ENCODE results near the gene UGT2B7. TPM values are rescaled to one million over a fixed set of nuclear protein-coding genes. Genes with fewer than 3 reads are reported as not detected.

UGT2B7 gene
- total RNA-seq, 1 experiment from 2014 or later, result not detected

DNA sequence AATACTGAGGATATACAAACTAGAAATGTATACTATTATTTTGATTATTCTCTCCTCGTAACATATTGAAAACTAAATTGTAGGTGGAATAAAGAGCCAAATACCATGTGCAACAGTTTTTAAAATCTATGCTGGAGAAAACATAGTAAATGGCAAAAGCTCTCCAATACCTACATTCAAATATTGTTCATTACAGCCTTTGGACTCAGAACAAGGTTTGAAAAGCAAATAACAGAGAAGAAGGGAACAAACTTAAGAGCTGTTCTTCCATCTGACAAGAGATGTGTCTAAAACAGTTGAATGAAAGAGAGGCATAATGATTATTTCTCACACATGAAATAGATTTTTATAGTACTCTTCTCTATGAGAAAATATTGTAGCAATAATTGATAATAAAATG, 25.0 kb upstream of the UGT2B7 start:
- Histone ChIP-seq H4K20me1 (ENCODE audit: insufficient read depth, low read depth, low read length) (no peaks in the 10 kb centered on the region), H3K27ac (ENCODE audit: low read length) (no peak overlapping the region), H3K9me3 (ENCODE audit: low read length) (no peaks in the 10 kb centered on the region; the same call in 1 of the 2 replicates), H3K4me1 (ENCODE audit: low read length) (no peaks in the 10 kb centered on the region), H3K79me2 (ENCODE audit: low read length) (no peaks in the 10 kb centered on the region), H3K4me3 (ENCODE audit: low read length) (no peak overlapping the region), H3K9me2 (replicated peaks; ENCODE audit: insufficient read depth, low read length) (no peaks in the 10 kb centered on the region), H2AFZ (ENCODE audit: low read length) (no peak overlapping the region), H3K27me3 (ENCODE audit: low read length) (no peaks in the 10 kb centered on the region), H3K9ac (ENCODE audit: low read length) (no peak overlapping the region), H3K4me2 (ENCODE audit: low read depth, low read length, poor library complexity, severe bottlenecking) (no peak overlapping the region), H3K36me3 (ENCODE audit: insufficient read depth, low read length) (no peaks in the 10 kb centered on the region)
- DNase-seq, result no peak

DNA sequence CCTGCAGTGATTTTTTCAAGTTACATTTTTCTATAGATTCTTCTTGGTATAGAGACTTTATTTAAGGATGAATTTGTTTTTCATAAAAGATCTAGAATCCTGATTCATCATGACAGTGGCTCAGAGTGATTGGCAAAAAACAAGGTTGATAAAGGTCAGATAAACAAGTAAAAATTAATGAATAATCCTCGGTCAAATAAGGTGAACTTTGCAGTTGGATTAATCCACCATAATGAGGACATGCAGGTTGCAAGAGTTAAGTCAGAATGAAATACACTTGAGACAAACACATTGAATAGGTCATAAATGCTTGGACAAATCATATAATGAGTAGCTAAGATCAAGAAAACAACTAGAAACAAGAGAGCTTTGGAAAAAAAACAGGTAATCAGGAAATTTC, 22.9 kb upstream of the UGT2B7 start:
- no peak overlapping the region for H3K4me3 ChIP-seq (ENCODE audit: low read length)
- no peaks in the 10 kb centered on the region for H3K9me2 ChIP-seq (replicated peaks; ENCODE audit: insufficient read depth, low read length)
- H3K79me2 ChIP-seq (ENCODE audit: low read length), result no peaks in the 10 kb centered on the region
- DNase-seq, result no peak
- no peak overlapping the region for H2AFZ ChIP-seq (ENCODE audit: low read length)
- H4K20me1 ChIP-seq (ENCODE audit: insufficient read depth, low read depth, low read length), result no peaks in the 10 kb centered on the region
- H3K9me3 ChIP-seq (ENCODE audit: low read length), result no peaks in the 10 kb centered on the region
- H3K27ac ChIP-seq (ENCODE audit: low read length), result no peak overlapping the region
- no peaks in the 10 kb centered on the region for H3K4me1 ChIP-seq (ENCODE audit: low read length)
- no peak overlapping the region for H3K9ac ChIP-seq (ENCODE audit: low read length)
- no peak overlapping the region for H3K4me2 ChIP-seq (ENCODE audit: low read depth, low read length, poor library complexity, severe bottlenecking)
- H3K36me3 ChIP-seq (ENCODE audit: insufficient read depth, low read length), result no peaks in the 10 kb centered on the region
- no peaks in the 10 kb centered on the region for H3K27me3 ChIP-seq (ENCODE audit: low read length)

DNA sequence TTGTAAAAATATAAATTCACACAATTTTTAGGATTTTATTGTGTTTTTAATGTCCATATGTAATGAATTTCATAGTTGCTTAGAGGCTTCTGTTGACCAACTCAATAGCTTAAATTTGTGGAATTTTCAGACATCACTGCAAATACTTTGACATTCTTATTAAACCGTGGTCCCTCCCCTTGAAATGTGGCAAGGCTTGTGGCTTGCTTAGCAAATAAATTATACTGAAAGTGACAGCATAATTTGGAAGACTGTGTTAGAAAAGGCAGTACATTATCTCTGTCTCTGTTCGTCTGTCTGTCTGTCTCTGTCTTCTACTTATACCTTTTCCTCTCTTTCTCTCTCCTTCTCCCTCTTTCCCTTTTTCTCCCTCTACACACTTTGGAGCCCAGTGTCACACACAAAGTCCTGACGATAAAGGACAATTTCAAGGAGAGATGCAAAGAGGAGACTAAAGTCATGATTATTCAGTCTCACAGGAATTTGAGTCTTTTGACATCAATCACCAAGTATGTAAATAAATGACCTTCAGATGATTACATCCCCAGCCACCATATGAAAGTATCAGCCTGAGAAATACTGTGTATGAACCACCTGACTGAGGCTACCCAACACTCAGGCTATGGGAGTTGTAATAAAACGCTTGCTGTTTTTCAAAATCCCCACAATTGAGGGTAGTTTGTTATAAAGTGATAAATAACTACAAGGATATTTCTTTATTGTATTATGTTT, 21.0 kb upstream of the UGT2B7 start:
- no peak overlapping the region for H2AFZ ChIP-seq (ENCODE audit: low read length)
- no peak for DNase-seq
- no peaks in the 10 kb centered on the region for H3K9me2 ChIP-seq (replicated peaks; ENCODE audit: insufficient read depth, low read length)
- H3K4me3 ChIP-seq (ENCODE audit: low read length), result no peak overlapping the region
- H3K79me2 ChIP-seq (ENCODE audit: low read length), result no peaks in the 10 kb centered on the region
- no peaks in the 10 kb centered on the region for H4K20me1 ChIP-seq (ENCODE audit: insufficient read depth, low read depth, low read length)
- no peak overlapping the region for H3K4me2 ChIP-seq (ENCODE audit: low read depth, low read length, poor library complexity, severe bottlenecking)
- H3K9me3 ChIP-seq (ENCODE audit: low read length), result no peaks in the 10 kb centered on the region; the same call in 1 of the 2 replicates
- H3K27ac ChIP-seq (ENCODE audit: low read length), result no peak overlapping the region
- H3K9ac ChIP-seq (ENCODE audit: low read length), result no peak overlapping the region
- H3K27me3 ChIP-seq (ENCODE audit: low read length), result no peaks in the 10 kb centered on the region
- no peaks in the 10 kb centered on the region for H3K36me3 ChIP-seq (ENCODE audit: insufficient read depth, low read length)
- no peaks in the 10 kb centered on the region for H3K4me1 ChIP-seq (ENCODE audit: low read length)

DNA sequence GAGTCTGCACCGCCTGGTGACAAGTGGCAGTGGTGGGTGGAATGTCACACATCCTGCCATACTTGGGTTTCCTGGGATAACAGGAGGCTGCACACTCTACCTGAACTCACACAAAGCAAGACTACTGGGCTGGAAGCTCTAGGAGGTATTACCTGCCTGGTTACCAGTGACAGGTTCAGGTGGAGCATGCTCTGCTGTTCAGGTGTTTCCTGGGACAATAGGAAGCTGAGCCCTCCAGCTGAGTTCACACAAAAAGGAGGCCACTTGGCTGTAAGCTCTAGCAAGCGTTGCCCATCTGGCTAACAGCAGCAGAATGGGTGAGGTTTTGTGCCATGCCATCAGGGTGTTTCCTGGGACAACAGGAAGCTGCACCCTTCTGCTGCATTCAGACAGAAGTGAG, 17.4 kb upstream of the UGT2B7 start:
- no peaks in the 10 kb centered on the region for H3K36me3 ChIP-seq (ENCODE audit: insufficient read depth, low read length)
- no peaks in the 10 kb centered on the region for H3K79me2 ChIP-seq (ENCODE audit: low read length)

DNA sequence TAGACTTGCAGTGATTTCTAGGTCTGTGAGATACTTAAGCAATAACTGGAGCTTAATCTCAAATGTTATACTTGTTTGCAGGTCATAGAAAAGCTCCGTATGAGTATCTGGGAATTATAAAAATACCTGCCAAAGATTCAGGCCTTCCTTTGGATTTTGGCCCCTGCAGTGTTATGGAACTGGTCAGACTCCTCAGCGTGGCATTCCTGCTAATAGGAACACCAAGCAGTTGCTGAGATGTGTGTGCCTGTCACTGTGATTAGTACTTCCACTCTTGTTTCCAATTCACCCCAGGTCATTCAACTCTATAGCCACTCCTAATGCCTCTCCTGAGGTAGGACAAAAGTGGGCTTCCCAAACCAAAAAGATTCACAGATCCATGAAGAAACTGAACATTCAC, 7.8 kb upstream of the UGT2B7 start:
- Histone ChIP-seq H3K27ac (ENCODE audit: low read length) (no peak overlapping the region), H3K36me3 (ENCODE audit: insufficient read depth, low read length) (no peaks in the 10 kb centered on the region), H3K4me2 (ENCODE audit: low read depth, low read length, poor library complexity, severe bottlenecking) (no peak overlapping the region), H4K20me1 (ENCODE audit: insufficient read depth, low read depth, low read length) (no peaks in the 10 kb centered on the region), H2AFZ (ENCODE audit: low read length) (no peak overlapping the region), H3K9ac (ENCODE audit: low read length) (no peak overlapping the region), H3K79me2 (ENCODE audit: low read length) (no peaks in the 10 kb centered on the region), H3K4me3 (ENCODE audit: low read length) (no peak overlapping the region), H3K27me3 (ENCODE audit: low read length) (no peaks in the 10 kb centered on the region), H3K9me3 (ENCODE audit: low read length) (peaks cover 8% of the 10 kb centered on the region), H3K9me2 (replicated peaks; ENCODE audit: insufficient read depth, low read length) (no peaks in the 10 kb centered on the region), H3K4me1 (ENCODE audit: low read length) (no peaks in the 10 kb centered on the region)
- DNase-seq, result no peak

More for the DNA sequence above, 17.4 kb upstream of the UGT2B7 start:
- no peak overlapping the region for H3K4me3 ChIP-seq (ENCODE audit: low read length)
- no peak overlapping the region for H2AFZ ChIP-seq (ENCODE audit: low read length)
- no peaks in the 10 kb centered on the region; the same call in 1 of the 2 replicates for H3K9me3 ChIP-seq (ENCODE audit: low read length)
- H3K9ac ChIP-seq (ENCODE audit: low read length), result no peak overlapping the region
- H3K4me2 ChIP-seq (ENCODE audit: low read depth, low read length, poor library complexity, severe bottlenecking), result no peak overlapping the region
- H3K4me1 ChIP-seq (ENCODE audit: low read length), result no peaks in the 10 kb centered on the region
- DNase-seq, result no peak
- no peaks in the 10 kb centered on the region for H3K9me2 ChIP-seq (replicated peaks; ENCODE audit: insufficient read depth, low read length)
- H3K27me3 ChIP-seq (ENCODE audit: low read length), result no peaks in the 10 kb centered on the region
- no peaks in the 10 kb centered on the region for H4K20me1 ChIP-seq (ENCODE audit: insufficient read depth, low read depth, low read length)
- H3K27ac ChIP-seq (ENCODE audit: low read length), result no peak overlapping the region

DNA sequence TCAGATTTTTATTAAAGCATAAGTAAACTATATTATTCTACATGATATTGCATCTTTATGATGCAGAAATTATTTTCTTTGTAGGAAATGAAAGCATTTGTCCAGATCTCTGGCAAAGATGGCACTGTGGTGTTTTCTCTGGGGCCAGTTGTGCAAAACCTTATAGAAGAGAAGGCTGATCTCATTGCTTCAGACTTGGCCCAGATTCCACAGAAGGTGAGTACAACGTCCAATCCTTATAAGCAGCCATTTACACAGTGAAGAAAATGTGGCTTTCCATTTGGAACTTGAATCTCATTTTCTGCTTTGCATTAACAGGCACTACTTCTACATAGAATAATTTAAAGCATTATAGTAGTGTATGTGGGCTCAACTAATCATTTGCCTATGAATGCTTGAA, 6.9 kb upstream of the UGT2B7 start:
- Histone ChIP-seq H3K9me2 (replicated peaks; ENCODE audit: insufficient read depth, low read length) (no peaks in the 10 kb centered on the region), H3K4me2 (ENCODE audit: low read depth, low read length, poor library complexity, severe bottlenecking) (no peak overlapping the region), H3K27ac (ENCODE audit: low read length) (no peak overlapping the region), H2AFZ (ENCODE audit: low read length) (no peak overlapping the region), H3K27me3 (ENCODE audit: low read length) (no peaks in the 10 kb centered on the region), H3K9me3 (ENCODE audit: low read length) (peaks cover 8% of the 10 kb centered on the region), H4K20me1 (ENCODE audit: insufficient read depth, low read depth, low read length) (no peaks in the 10 kb centered on the region), H3K36me3 (ENCODE audit: insufficient read depth, low read length) (no peaks in the 10 kb centered on the region), H3K4me3 (ENCODE audit: low read length) (no peak overlapping the region), H3K4me1 (ENCODE audit: low read length) (no peaks in the 10 kb centered on the region), H3K9ac (ENCODE audit: low read length) (no peak overlapping the region), H3K79me2 (ENCODE audit: low read length) (no peaks in the 10 kb centered on the region)
- DNase-seq, result no peak

DNA sequence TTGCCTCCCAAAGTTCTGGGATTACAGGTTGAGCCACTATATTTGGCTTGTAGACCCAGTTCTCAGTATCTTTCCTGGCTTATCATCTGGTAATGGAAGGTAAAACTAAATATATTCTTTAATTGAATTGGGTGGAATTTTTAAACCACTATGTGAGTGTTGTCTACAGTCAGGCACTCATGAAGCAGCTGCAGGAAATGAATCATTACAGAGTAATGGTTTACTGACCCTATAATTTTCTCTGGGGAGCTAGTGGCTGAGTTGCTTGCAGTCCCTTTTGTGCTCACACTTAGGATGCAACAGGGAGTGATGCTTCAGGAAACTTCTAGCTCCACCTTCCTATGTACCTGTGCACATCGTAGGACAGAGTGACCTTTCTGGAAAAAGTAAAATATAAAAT, 4.1 kb upstream of the UGT2B7 start:
- Histone ChIP-seq H3K9me3 (ENCODE audit: low read length) (peaks cover 8% of the 10 kb centered on the region), H3K36me3 (ENCODE audit: insufficient read depth, low read length) (no peaks in the 10 kb centered on the region), H3K9me2 (replicated peaks; ENCODE audit: insufficient read depth, low read length) (no peaks in the 10 kb centered on the region), H3K79me2 (ENCODE audit: low read length) (no peaks in the 10 kb centered on the region), H3K4me1 (ENCODE audit: low read length) (no peaks in the 10 kb centered on the region), H3K4me2 (ENCODE audit: low read depth, low read length, poor library complexity, severe bottlenecking) (no peak overlapping the region), H4K20me1 (ENCODE audit: insufficient read depth, low read depth, low read length) (no peaks in the 10 kb centered on the region), H3K9ac (ENCODE audit: low read length) (no peak overlapping the region), H3K27me3 (ENCODE audit: low read length) (no peaks in the 10 kb centered on the region), H3K4me3 (ENCODE audit: low read length) (no peak overlapping the region), H2AFZ (ENCODE audit: low read length) (no peak overlapping the region), H3K27ac (ENCODE audit: low read length) (no peak overlapping the region)
- DNase-seq, result no peak

DNA sequence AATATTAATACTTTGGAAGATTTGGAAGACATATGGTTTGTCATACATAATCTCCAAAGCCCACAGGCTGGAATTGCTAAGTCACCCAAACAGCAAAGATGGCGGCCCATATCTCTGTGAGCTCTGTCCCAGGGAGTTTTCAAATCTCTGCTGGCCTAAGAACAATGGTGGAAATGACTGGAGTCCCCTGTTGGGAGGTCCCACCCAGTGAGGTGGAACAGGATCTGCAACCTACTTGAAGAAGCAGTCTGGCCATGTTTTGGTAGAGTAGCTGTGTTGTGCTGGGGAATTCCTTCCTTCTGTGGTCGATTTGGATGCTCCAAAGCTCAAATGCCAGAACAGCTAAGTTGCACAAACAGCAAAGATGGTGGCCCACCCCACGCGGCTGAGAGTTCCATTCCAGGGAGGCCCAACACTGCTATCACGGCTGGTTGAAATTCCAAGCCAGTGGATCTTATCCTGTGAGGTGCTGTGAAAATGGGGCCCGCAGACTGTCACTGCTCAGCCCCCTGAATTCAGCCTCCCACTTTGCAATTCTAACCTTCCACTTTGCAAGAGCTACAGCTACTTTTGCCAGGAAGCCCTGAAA, 3.2 kb upstream of the UGT2B7 start:
- H3K9me3 ChIP-seq (ENCODE audit: low read length), result peaks cover 5% of the 10 kb centered on the region
- H3K4me3 ChIP-seq (ENCODE audit: low read length), result no peak overlapping the region
- no peaks in the 10 kb centered on the region for H3K4me1 ChIP-seq (ENCODE audit: low read length)
- H4K20me1 ChIP-seq (ENCODE audit: insufficient read depth, low read depth, low read length), result no peaks in the 10 kb centered on the region
- no peak for DNase-seq
- no peaks in the 10 kb centered on the region for H3K36me3 ChIP-seq (ENCODE audit: insufficient read depth, low read length)
- H2AFZ ChIP-seq (ENCODE audit: low read length), result no peak overlapping the region
- no peaks in the 10 kb centered on the region for H3K9me2 ChIP-seq (replicated peaks; ENCODE audit: insufficient read depth, low read length)
- no peak overlapping the region for H3K27ac ChIP-seq (ENCODE audit: low read length)
- H3K4me2 ChIP-seq (ENCODE audit: low read depth, low read length, poor library complexity, severe bottlenecking), result no peak overlapping the region
- H3K79me2 ChIP-seq (ENCODE audit: low read length), result no peaks in the 10 kb centered on the region
- no peak overlapping the region for H3K9ac ChIP-seq (ENCODE audit: low read length)
- no peaks in the 10 kb centered on the region for H3K27me3 ChIP-seq (ENCODE audit: low read length)
